OCI-LY3 (cell line): ENCODE data around the gene TTC28.

ENCODE experiments used
- CTCF ChIP-seq: fragments of 200-600, 300-600 bp; sonication (generic); IDR thresholded peaks from 2 replicates; pipeline ENCODE4 v1.5.1; 2014; ENCODE audit warnings: antibody characterized with exemption, low read length, low read depth
- EZH2phosphoT487 ChIP-seq: fragments of 200-600 bp; shearing (Covaris generic); IDR thresholded peaks from 2 replicates; pipeline ENCODE4 v1.6.1; 2018; ENCODE audit warnings: antibody characterized with exemption, mixed run types, low read depth

GRCh38 chr22:28054819-28055208, 624.8 kb downstream of the TTC28 start:
- no peak for TF ChIP-seq CTCF
- no peak for TF ChIP-seq EZH2phosphoT487
